HUES48 (cell line): ENCODE data around the gene CHAT.

ENCODE experiments used
- H3K27ac ChIP-seq: one replicate; pipeline ENCODE4 v1.7.0; 2013; ENCODE audit warnings: low read depth, low read length, inconsistent platforms
- H3K27me3 ChIP-seq: 2 replicates; pipeline ENCODE4 v1.6.1; 2013; ENCODE audit warnings: mild to moderate bottlenecking, low read length; ENCODE audit not compliant: control insufficient read depth, insufficient read depth
- H3K36me3 ChIP-seq: 2 replicates; pipeline ENCODE4 v1.6.1; 2013; ENCODE audit warnings: low read length; ENCODE audit not compliant: control insufficient read depth, insufficient read depth
- H3K4me1 ChIP-seq: 2 replicates; pipeline ENCODE4 v1.6.1; 2013; ENCODE audit warnings: mild to moderate bottlenecking, low read length; ENCODE audit not compliant: control insufficient read depth, insufficient read depth
- H3K4me3 ChIP-seq: 2 replicates; pipeline ENCODE4 v1.5.1; 2013; ENCODE audit warnings: mild to moderate bottlenecking, low read depth, low read length
- H3K9ac ChIP-seq: 2 replicates; pipeline ENCODE4 v1.6.1; 2013; ENCODE audit warnings: mild to moderate bottlenecking, low read depth, low read length, moderate library complexity
- H3K9me3 ChIP-seq: 2 replicates; pipeline ENCODE4 v1.6.1; 2013; ENCODE audit warnings: low read length; ENCODE audit not compliant: control insufficient read depth, insufficient read depth

CHAT gene

GRCh38 chr10:49632406-49633317 lies 18.8 kb downstream of the CHAT start:
- H3K9me3 ChIP-seq: no peaks in the 10 kb centered on the region
- H3K4me3 ChIP-seq: no peak overlapping the region
- no peaks in the 10 kb centered on the region for H3K4me1 ChIP-seq
- H3K36me3 ChIP-seq: no peaks in the 10 kb centered on the region
- no peak overlapping the region for H3K27ac ChIP-seq
- H3K9ac ChIP-seq: no peak overlapping the region
- no peaks in the 10 kb centered on the region for H3K27me3 ChIP-seq

GRCh38 chr10:49633327-49634068 lies 19.7 kb downstream of the CHAT start:
- Histone ChIP-seq H3K27me3 (no peaks in the 10 kb centered on the region), H3K4me1 (no peaks in the 10 kb centered on the region), H3K9me3 (no peaks in the 10 kb centered on the region), H3K4me3 (no peak overlapping the region), H3K36me3 (no peaks in the 10 kb centered on the region), H3K9ac (no peak overlapping the region), H3K27ac (no peak overlapping the region)

GRCh38 chr10:49634069-49634660 lies 20.3 kb downstream of the CHAT start:
- Histone ChIP-seq H3K27me3 (no peaks in the 10 kb centered on the region), H3K27ac (no peak overlapping the region), H3K36me3 (no peaks in the 10 kb centered on the region), H3K4me1 (no peaks in the 10 kb centered on the region), H3K4me3 (no peak overlapping the region), H3K9me3 (no peaks in the 10 kb centered on the region), H3K9ac (no peak overlapping the region)

GRCh38 chr10:49642311-49642710 lies 28.5 kb downstream of the CHAT start:
- Histone ChIP-seq H3K4me1 (no peaks in the 10 kb centered on the region), H3K9ac (no peak overlapping the region), H3K27ac (no peak overlapping the region), H3K36me3 (no peaks in the 10 kb centered on the region), H3K4me3 (no peak overlapping the region), H3K27me3 (peaks cover 7% of the 10 kb centered on the region; the same call in 1 of the 2 replicates), H3K9me3 (no peaks in the 10 kb centered on the region)

GRCh38 chr10:49643241-49644034 lies 29.6 kb downstream of the CHAT start:
- Histone ChIP-seq H3K4me3 (no peak overlapping the region), H3K27me3 (peaks cover 7% of the 10 kb centered on the region; the same call in 1 of the 2 replicates), H3K36me3 (no peaks in the 10 kb centered on the region), H3K9ac (no peak overlapping the region), H3K9me3 (no peaks in the 10 kb centered on the region), H3K4me1 (no peaks in the 10 kb centered on the region), H3K27ac (no peak overlapping the region)

GRCh38 chr10:49644035-49644646 lies 30.3 kb downstream of the CHAT start:
- no peak overlapping the region for H3K4me3 ChIP-seq
- H3K27ac ChIP-seq: no peak overlapping the region
- H3K4me1 ChIP-seq: peaks cover 4% of the 10 kb centered on the region
- H3K9me3 ChIP-seq: no peaks in the 10 kb centered on the region
- no peak overlapping the region for H3K9ac ChIP-seq
- H3K36me3 ChIP-seq: no peaks in the 10 kb centered on the region
- peaks cover 7% of the 10 kb centered on the region for H3K27me3 ChIP-seq

- Histone ChIP-seq H3K9ac (no peak overlapping the region), H3K9me3 (no peaks in the 10 kb centered on the region), H3K27ac (no peak overlapping the region), H3K4me1 (peaks cover 9% of the 10 kb centered on the region), H3K36me3 (no peaks in the 10 kb centered on the region), H3K27me3 (peaks cover 4% of the 10 kb centered on the region), H3K4me3 (no peak overlapping the region)
Measured at GRCh38 chr10:49645417-49645816, 31.6 kb downstream of the CHAT start.

- Histone ChIP-seq H3K36me3 (no peaks in the 10 kb centered on the region), H3K9ac (no peak overlapping the region), H3K4me1 (peaks cover 9% of the 10 kb centered on the region), H3K9me3 (no peaks in the 10 kb centered on the region), H3K4me3 (no peak overlapping the region), H3K27me3 (peaks cover 3% of the 10 kb centered on the region), H3K27ac (no peak overlapping the region)
Measured at GRCh38 chr10:49645871-49646870, 32.3 kb downstream of the CHAT start.

GRCh38 chr10:49647554-49647953 lies 33.7 kb downstream of the CHAT start:
- H3K27me3 ChIP-seq: peaks cover 3% of the 10 kb centered on the region
- peaks cover 9% of the 10 kb centered on the region for H3K4me1 ChIP-seq
- no peak overlapping the region for H3K9ac ChIP-seq
- H3K27ac ChIP-seq: no peak overlapping the region
- no peaks in the 10 kb centered on the region for H3K9me3 ChIP-seq
- no peaks in the 10 kb centered on the region for H3K36me3 ChIP-seq
- H3K4me3 ChIP-seq: no peak overlapping the region
